IMR-90 (cell line): Measurements from ENCODE around the gene PRR22.

Experiments used
- BHLHE40 ChIP-seq: fragments of 150-350 bp; IDR thresholded peaks from 2 replicates; pipeline ENCODE4 v1.6.1; 2016; ENCODE audit warnings: mild to moderate bottlenecking, low read depth, low read length
- CEBPB ChIP-seq: IDR thresholded peaks from 2 replicates; pipeline ENCODE4 v1.6.1; 2012; ENCODE audit warnings: low read depth, low read length, improper control_type of control experiment
- CHD1 ChIP-seq: IDR thresholded peaks from 2 replicates; pipeline ENCODE4 v1.6.1; 2012; ENCODE audit warnings: low read depth, low read length, improper control_type of control experiment
- CTCF ChIP-seq: conservative IDR thresholded peaks from 2 replicates; pipeline ENCODE4 v1.5.1; 2012; ENCODE audit warnings: mild to moderate bottlenecking, low read depth, low read length, improper control_type of control experiment
- ELK1 ChIP-seq: fragments of 150-350 bp; IDR thresholded peaks from 2 replicates; pipeline ENCODE4 v1.6.1; 2016; ENCODE audit warnings: low read depth, mild to moderate bottlenecking, low read length, moderate library complexity, borderline replicate concordance
- MAFK ChIP-seq: IDR thresholded peaks from 2 replicates; pipeline ENCODE4 v1.6.1; 2012; ENCODE audit warnings: low read depth, low read length, improper control_type of control experiment
- MXI1 ChIP-seq: IDR thresholded peaks from 2 replicates; pipeline ENCODE4 v1.6.1; 2012; ENCODE audit warnings: low read depth, mild to moderate bottlenecking, low read length, moderate library complexity, borderline replicate concordance
- NFE2L2 ChIP-seq: fragments of 150-350 bp; IDR thresholded peaks from 2 replicates; pipeline ENCODE4 v1.6.1; 2016; ENCODE audit warnings: low read depth, mild to moderate bottlenecking, low read length
- POLR2A ChIP-seq: IDR thresholded peaks from 2 replicates; pipeline ENCODE4 v1.6.1; 2012; ENCODE audit warnings: mild to moderate bottlenecking, low read depth, low read length
- RAD21 ChIP-seq: IDR thresholded peaks from 2 replicates; pipeline ENCODE4 v1.6.1; 2012; ENCODE audit warnings: low read length, improper control_type of control experiment
- RFX5 ChIP-seq: IDR thresholded peaks from 2 replicates; pipeline ENCODE4 v1.8.0; 2012; ENCODE audit warnings: low read depth, mild to moderate bottlenecking, low read length, moderate library complexity
- SMC3 ChIP-seq: fragments of 150-350 bp; IDR thresholded peaks from 2 replicates; pipeline ENCODE4 v1.6.1; 2016; ENCODE audit warnings: low read depth, mild to moderate bottlenecking, antibody characterized with exemption, low read length, moderate library complexity
- TF ChIP-seq, protein P1 (sequence below): fragments of 150-350 bp; IDR thresholded peaks from 2 replicates; pipeline ENCODE4 v1.6.1; 2017; ENCODE audit warnings: mild to moderate bottlenecking, antibody characterized with exemption, low read length, low read depth

DNA sequence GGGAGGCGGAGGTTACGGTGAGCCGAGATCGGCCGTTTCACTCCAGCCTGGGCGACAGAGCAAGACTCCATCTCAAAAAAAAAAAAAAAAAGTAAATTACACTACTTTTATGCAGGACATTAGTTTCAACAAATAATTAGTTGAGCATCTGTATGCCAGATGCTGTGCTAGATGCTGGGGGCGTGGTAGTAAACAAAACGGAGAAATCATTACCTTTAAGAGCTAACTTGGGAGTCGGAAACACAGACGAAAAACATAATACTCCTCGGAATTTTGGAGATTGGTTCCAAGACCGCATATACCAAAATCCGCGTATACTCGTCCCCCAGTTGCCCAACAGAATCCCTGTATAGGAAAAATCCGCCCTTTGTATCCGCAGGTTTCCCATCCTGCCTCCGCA lies 7.7 kb upstream of the PRR22 start:
- TF ChIP-seq CTCF (no peak), POLR2A (no peak), ELK1 (no peak), NFE2L2 (no peak), RAD21 (no peak), BHLHE40 (no peak), SMC3 (no peak), CEBPB (no peak), MAFK (no peak), CHD1 (no peak), MXI1 (no peak), RFX5 (no peak)
- TF ChIP-seq, protein P1, sequence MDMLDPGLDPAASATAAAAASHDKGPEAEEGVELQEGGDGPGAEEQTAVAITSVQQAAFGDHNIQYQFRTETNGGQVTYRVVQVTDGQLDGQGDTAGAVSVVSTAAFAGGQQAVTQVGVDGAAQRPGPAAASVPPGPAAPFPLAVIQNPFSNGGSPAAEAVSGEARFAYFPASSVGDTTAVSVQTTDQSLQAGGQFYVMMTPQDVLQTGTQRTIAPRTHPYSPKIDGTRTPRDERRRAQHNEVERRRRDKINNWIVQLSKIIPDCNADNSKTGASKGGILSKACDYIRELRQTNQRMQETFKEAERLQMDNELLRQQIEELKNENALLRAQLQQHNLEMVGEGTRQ = no peak
